Esophagus muscularis mucosa (tissue), 4 donors: Measurements from ENCODE around the gene ZNF385D.

ENCODE experiments used
- EP300 ChIP-seq: sonication (generic); formaldehyde crosslinking; IDR thresholded peaks from one replicate; pipeline ENCODE4 v1.6.1; 2017; ENCODE audit warnings: antibody characterized with exemption
- POLR2A ChIP-seq: fragments of 450-650 bp; IDR thresholded peaks from one replicate; pipeline ENCODE4 v1.6.1; 2017; ENCODE audit warnings: antibody characterized with exemption, moderate library complexity, mild to moderate bottlenecking, low read depth
- POLR2AphosphoS5 ChIP-seq, 2 donors: sonication (generic); formaldehyde crosslinking; IDR thresholded peaks; one replicate each; pipeline ENCODE4 v1.6.1; 2017; ENCODE audit warnings: antibody characterized with exemption in 2 of 2
- TF ChIP-seq, protein P1 (sequence below), 3 experiments: fragments of 200-600 bp in 2 of 3; fragments of 450-650 bp in 1 of 3; sonication (generic) in 2 of 3; IDR thresholded peaks; one replicate each; pipeline ENCODE4 v1.5.1; 2017 to 2019; ENCODE audit warnings: antibody characterized with exemption in 3 of 3, mild to moderate bottlenecking in 2 of 3, moderate library complexity in 1 of 3

- TF ChIP-seq, protein P1, sequence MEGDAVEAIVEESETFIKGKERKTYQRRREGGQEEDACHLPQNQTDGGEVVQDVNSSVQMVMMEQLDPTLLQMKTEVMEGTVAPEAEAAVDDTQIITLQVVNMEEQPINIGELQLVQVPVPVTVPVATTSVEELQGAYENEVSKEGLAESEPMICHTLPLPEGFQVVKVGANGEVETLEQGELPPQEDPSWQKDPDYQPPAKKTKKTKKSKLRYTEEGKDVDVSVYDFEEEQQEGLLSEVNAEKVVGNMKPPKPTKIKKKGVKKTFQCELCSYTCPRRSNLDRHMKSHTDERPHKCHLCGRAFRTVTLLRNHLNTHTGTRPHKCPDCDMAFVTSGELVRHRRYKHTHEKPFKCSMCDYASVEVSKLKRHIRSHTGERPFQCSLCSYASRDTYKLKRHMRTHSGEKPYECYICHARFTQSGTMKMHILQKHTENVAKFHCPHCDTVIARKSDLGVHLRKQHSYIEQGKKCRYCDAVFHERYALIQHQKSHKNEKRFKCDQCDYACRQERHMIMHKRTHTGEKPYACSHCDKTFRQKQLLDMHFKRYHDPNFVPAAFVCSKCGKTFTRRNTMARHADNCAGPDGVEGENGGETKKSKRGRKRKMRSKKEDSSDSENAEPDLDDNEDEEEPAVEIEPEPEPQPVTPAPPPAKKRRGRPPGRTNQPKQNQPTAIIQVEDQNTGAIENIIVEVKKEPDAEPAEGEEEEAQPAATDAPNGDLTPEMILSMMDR (IDR thresholded peaks at IDR 0.05) = no peak
- TF ChIP-seq POLR2A = no peak
- no peak for TF ChIP-seq POLR2AphosphoS5 (IDR thresholded peaks at IDR 0.05)
- TF ChIP-seq EP300 = no peak
Observed at GRCh38 chr3:21446945-21447475, 304.0 kb downstream of the ZNF385D start.
